Measurements from ENCODE around the gene TMEM138. TPM values are rescaled to one million over a fixed set of nuclear protein-coding genes. Genes with fewer than 3 reads are reported as not detected.

TMEM138 gene
- total and polyA plus RNA-seq, 2 of the 13 experiments (the other 11 are each of a cell fraction or from before 2014, with no cell fraction given): 43.5 to 61.0 TPM

GRCh38 chr11:61369372-61370348 lies 7.5 kb downstream of the TMEM138 start (continued):
- peak; percentile 88; the same call in 1 of the 2 replicates for TF ChIP-seq ZBTB37 (CRISPR knock-in tag; IDR thresholded peaks at IDR 0.05)
- TF ChIP-seq ZNF589 (CRISPR knock-in tag; conservative IDR thresholded peaks at IDR 0.05): peak; percentile 73; the same call in 1 of the 2 replicates
- TF ChIP-seq MYPOP (CRISPR knock-in tag; IDR thresholded peaks at IDR 0.05): 0 out of 2 replicates have a peak, but pooled peaks have one; percentile 30
- TF ChIP-seq JUN (CRISPR knock-in tag; IDR thresholded peaks at IDR 0.05): no peak
- peak; percentile 49 for TF ChIP-seq TFDP2 (CRISPR knock-in tag; IDR thresholded peaks at IDR 0.05)
- TF ChIP-seq HNF4A (CRISPR knock-in tag; IDR thresholded peaks at IDR 0.05): peak; percentile 95
- TF ChIP-seq KDM5B (CRISPR knock-in tag; IDR thresholded peaks at IDR 0.05; ENCODE audit: borderline replicate concordance): peak; percentile 31; the same call in 1 of the 2 replicates
- TF ChIP-seq IKZF5 (CRISPR knock-in tag; IDR thresholded peaks at IDR 0.05): peak; percentile 35; the same call in 1 of the 2 replicates
- TF ChIP-seq ZNF788 (CRISPR knock-in tag; IDR thresholded peaks at IDR 0.05; ENCODE audit: borderline replicate concordance): peak; percentile 81; the same call in 1 of the 2 replicates
- peak; percentile 53; the same call in 1 of the 2 replicates for TF ChIP-seq ZNF768 (CRISPR knock-in tag; IDR thresholded peaks at IDR 0.05)
- TF ChIP-seq PHB2 (IDR thresholded peaks at IDR 0.05; ENCODE audit: partially characterized antibody): no peak
- peak; percentile 93 for TF ChIP-seq SOX5 (CRISPR knock-in tag; IDR thresholded peaks at IDR 0.05; ENCODE audit: borderline replicate concordance)
- 0 out of 2 replicates have a peak, but pooled peaks have one; percentile 19 for TF ChIP-seq ZBTB26 (CRISPR knock-in tag; IDR thresholded peaks at IDR 0.05; ENCODE audit: borderline replicate concordance)
- TF ChIP-seq ZNF317 (CRISPR knock-in tag; IDR thresholded peaks at IDR 0.05): peak; percentile 67; the same call in 1 of the 2 replicates
- peak; percentile 67; the same call in 1 of the 2 replicates for TF ChIP-seq BHLHE40 (IDR thresholded peaks at IDR 0.05; ENCODE audit: low read length)
- 0 out of 2 replicates have a peak, but pooled peaks have one; percentile 28 for TF ChIP-seq HES4 (CRISPR knock-in tag; IDR thresholded peaks at IDR 0.05; ENCODE audit: borderline replicate concordance)
